ENCODE data around the gene LTF.

The LTF gene

GRCh38 chr3:46482632-46483350 lies 18.1 kb upstream of the LTF start:
- Mint-ChIP-seq H3K4me1 (peaks cover 24% of the 10 kb centered on the region), H3K4me3 (no peak overlapping the region), H3K9me3 (no peaks in the 10 kb centered on the region), H3K36me3 (ENCODE audit: low read depth) (no peaks in the 10 kb centered on the region), H3K27ac (no peak overlapping the region), H3K27me3 (ENCODE audit: low read depth, poor library complexity) (peaks cover 23% of the 10 kb centered on the region)
- no peak for TF ChIP-seq CTCF (IDR thresholded peaks at IDR 0.05)
- no peak for DNase-seq

GRCh38 chr3:46481636-46482035 lies 16.9 kb upstream of the LTF start:
- peaks cover 25% of the 10 kb centered on the region for H3K4me1 Mint-ChIP-seq
- no peak for TF ChIP-seq CTCF (IDR thresholded peaks at IDR 0.05)
- peaks cover 25% of the 10 kb centered on the region for H3K27me3 Mint-ChIP-seq (ENCODE audit: low read depth, poor library complexity)
- DNase-seq = no peak
- H3K4me3 Mint-ChIP-seq = no peak overlapping the region
- H3K9me3 Mint-ChIP-seq = no peaks in the 10 kb centered on the region
- H3K27ac Mint-ChIP-seq = no peak overlapping the region
- H3K36me3 Mint-ChIP-seq (ENCODE audit: low read depth) = no peaks in the 10 kb centered on the region

- H3K9me3 Mint-ChIP-seq = peaks cover 3% of the 10 kb centered on the region
- H3K4me1 Mint-ChIP-seq = peaks cover 18% of the 10 kb centered on the region
- H3K27ac Mint-ChIP-seq = no peak overlapping the region
- H3K36me3 Mint-ChIP-seq (ENCODE audit: low read depth) = peaks cover under 1% of the 10 kb centered on the region
- no peak for TF ChIP-seq CTCF (IDR thresholded peaks at IDR 0.05)
- H3K4me3 Mint-ChIP-seq = no peak overlapping the region
- no peak for DNase-seq
- H3K27me3 Mint-ChIP-seq (ENCODE audit: low read depth, poor library complexity) = peaks cover 18% of the 10 kb centered on the region
Measured at GRCh38 chr3:46480491-46481195, 15.9 kb upstream of the LTF start.

GRCh38 chr3:46479696-46480095 lies 15.0 kb upstream of the LTF start:
- peaks cover 14% of the 10 kb centered on the region for H3K4me1 Mint-ChIP-seq
- no peak overlapping the region for H3K4me3 Mint-ChIP-seq
- no peak for DNase-seq
- TF ChIP-seq CTCF (IDR thresholded peaks at IDR 0.05) = no peak
- peaks cover 12% of the 10 kb centered on the region for H3K9me3 Mint-ChIP-seq
- H3K36me3 Mint-ChIP-seq (ENCODE audit: low read depth) = peaks cover 7% of the 10 kb centered on the region
- peaks cover 18% of the 10 kb centered on the region for H3K27me3 Mint-ChIP-seq (ENCODE audit: low read depth, poor library complexity)
- H3K27ac Mint-ChIP-seq = no peak overlapping the region

- Mint-ChIP-seq H3K27me3 (ENCODE audit: low read depth, poor library complexity) (peaks cover 18% of the 10 kb centered on the region), H3K4me3 (no peak overlapping the region), H3K9me3 (peaks cover 19% of the 10 kb centered on the region), H3K27ac (no peak overlapping the region), H3K36me3 (ENCODE audit: low read depth) (peaks cover 11% of the 10 kb centered on the region), H3K4me1 (peaks cover 13% of the 10 kb centered on the region)
- no peak for TF ChIP-seq CTCF (IDR thresholded peaks at IDR 0.05)
- DNase-seq = no peak
Measured at GRCh38 chr3:46479021-46479420, 14.3 kb upstream of the LTF start.

All from nephron progenitor cell (in vitro differentiated cells).